Rectal smooth muscle tissue (tissue), 1 donor: ENCODE results near the gene DUSP5.
A peak's percentile ranks its signal among the peaks of the same experiment; 100 is the strongest.

Experiments used
- H3K27ac ChIP-seq: one replicate; pipeline ENCODE4 v1.7.0; 2013; ENCODE audit warnings: low read depth, low read length, inconsistent platforms
- H3K27me3 ChIP-seq: one replicate; pipeline ENCODE4 v1.7.0; 2013; ENCODE audit warnings: low read length; ENCODE audit not compliant: control insufficient read depth, insufficient read depth
- H3K36me3 ChIP-seq: one replicate; pipeline ENCODE4 v1.7.0; 2013; ENCODE audit warnings: low read length; ENCODE audit not compliant: control insufficient read depth, insufficient read depth
- H3K4me1 ChIP-seq: one replicate; pipeline ENCODE4 v1.7.0; 2013; ENCODE audit warnings: low read length; ENCODE audit not compliant: control insufficient read depth, insufficient read depth
- H3K4me3 ChIP-seq: one replicate; pipeline ENCODE4 v1.7.0; 2013; ENCODE audit warnings: low read length
- H3K9ac ChIP-seq: one replicate; pipeline ENCODE4 v1.7.0; 2013; ENCODE audit warnings: low read length

DUSP5 gene

GRCh38 chr10:110486680-110487410, 10.9 kb upstream of the DUSP5 start:
- Histone ChIP-seq H3K4me3 (no peak overlapping the region), H3K27ac (no peak overlapping the region), H3K4me1 (no peaks in the 10 kb centered on the region), H3K27me3 (no peaks in the 10 kb centered on the region), H3K36me3 (no peaks in the 10 kb centered on the region), H3K9ac (no peak overlapping the region)

- Histone ChIP-seq H3K36me3 (no peaks in the 10 kb centered on the region), H3K4me3 (no peak overlapping the region), H3K27ac (no peak overlapping the region), H3K27me3 (no peaks in the 10 kb centered on the region), H3K4me1 (no peaks in the 10 kb centered on the region), H3K9ac (no peak overlapping the region)
Observed at GRCh38 chr10:110487411-110488331, 10.0 kb upstream of the DUSP5 start.

- H3K9ac ChIP-seq, result no peak overlapping the region
- H3K4me3 ChIP-seq, result no peak overlapping the region
- no peaks in the 10 kb centered on the region for H3K36me3 ChIP-seq
- H3K27ac ChIP-seq, result no peak overlapping the region
- H3K27me3 ChIP-seq, result no peaks in the 10 kb centered on the region
- H3K4me1 ChIP-seq, result no peaks in the 10 kb centered on the region
Observed at GRCh38 chr10:110488332-110488681, 9.4 kb upstream of the DUSP5 start.

- H3K36me3 ChIP-seq, result no peaks in the 10 kb centered on the region
- H3K4me3 ChIP-seq, result no peak overlapping the region
- H3K4me1 ChIP-seq, result no peaks in the 10 kb centered on the region
- H3K9ac ChIP-seq, result no peak overlapping the region
- H3K27ac ChIP-seq, result no peak overlapping the region
- no peaks in the 10 kb centered on the region for H3K27me3 ChIP-seq
Observed at GRCh38 chr10:110488940-110489339, 8.8 kb upstream of the DUSP5 start.

- H3K4me3 ChIP-seq, result no peak overlapping the region
- H3K27ac ChIP-seq, result no peak overlapping the region
- no peaks in the 10 kb centered on the region for H3K27me3 ChIP-seq
- H3K9ac ChIP-seq, result no peak overlapping the region
- no peaks in the 10 kb centered on the region for H3K36me3 ChIP-seq
- H3K4me1 ChIP-seq, result no peaks in the 10 kb centered on the region
Observed at GRCh38 chr10:110490640-110491039, 7.1 kb upstream of the DUSP5 start.

GRCh38 chr10:110491346-110491745, 6.4 kb upstream of the DUSP5 start:
- H3K4me1 ChIP-seq, result no peaks in the 10 kb centered on the region
- H3K9ac ChIP-seq, result no peak overlapping the region
- H3K27me3 ChIP-seq, result no peaks in the 10 kb centered on the region
- peak overlapping the region; percentile 52 for H3K27ac ChIP-seq
- no peaks in the 10 kb centered on the region for H3K36me3 ChIP-seq
- H3K4me3 ChIP-seq, result no peak overlapping the region

GRCh38 chr10:110492069-110492822, 5.5 kb upstream of the DUSP5 start:
- peaks cover 3% of the 10 kb centered on the region for H3K4me1 ChIP-seq

GRCh38 chr10:110493832-110494426, 3.8 kb upstream of the DUSP5 start:
- H3K27ac ChIP-seq, result no peak overlapping the region
- no peak overlapping the region for H3K9ac ChIP-seq
- H3K27me3 ChIP-seq, result no peaks in the 10 kb centered on the region
- H3K4me1 ChIP-seq, result peaks cover 5% of the 10 kb centered on the region
- no peaks in the 10 kb centered on the region for H3K36me3 ChIP-seq
- H3K4me3 ChIP-seq, result no peak overlapping the region

More at GRCh38 chr10:110492069-110492822, 5.5 kb upstream of the DUSP5 start:
- Histone ChIP-seq H3K27me3 (no peaks in the 10 kb centered on the region), H3K4me3 (no peak overlapping the region), H3K36me3 (no peaks in the 10 kb centered on the region), H3K9ac (no peak overlapping the region), H3K27ac (peak overlapping the region; percentile 52)

- no peaks in the 10 kb centered on the region for H3K36me3 ChIP-seq
- H3K4me3 ChIP-seq, result no peak overlapping the region
- no peak overlapping the region for H3K9ac ChIP-seq
- H3K27ac ChIP-seq, result no peak overlapping the region
- H3K27me3 ChIP-seq, result no peaks in the 10 kb centered on the region
- peaks cover 8% of the 10 kb centered on the region for H3K4me1 ChIP-seq
Observed at GRCh38 chr10:110494532-110494931, 3.2 kb upstream of the DUSP5 start.

GRCh38 chr10:110495731-110496552, 1.8 kb upstream of the DUSP5 start:
- H3K4me3 ChIP-seq, result peak overlapping the region; percentile 65
- peaks cover 18% of the 10 kb centered on the region for H3K4me1 ChIP-seq
- peak overlapping the region; percentile 23 for H3K27ac ChIP-seq
- H3K9ac ChIP-seq, result no peak overlapping the region
- no peaks in the 10 kb centered on the region for H3K27me3 ChIP-seq
- no peaks in the 10 kb centered on the region for H3K36me3 ChIP-seq

GRCh38 chr10:110496553-110497437, 912 bp upstream of the DUSP5 start:
- no peaks in the 10 kb centered on the region for H3K36me3 ChIP-seq
- H3K4me1 ChIP-seq, result peaks cover 26% of the 10 kb centered on the region
- peak overlapping the region; percentile 93 for H3K27ac ChIP-seq
- no peaks in the 10 kb centered on the region for H3K27me3 ChIP-seq
- peak overlapping the region; percentile 65 for H3K4me3 ChIP-seq
- H3K9ac ChIP-seq, result peak overlapping the region; percentile 74
